Colonic mucosa (tissue), 4 donors: Measurements from ENCODE around the gene PCBD2. TPM values are rescaled to one million over a fixed set of nuclear protein-coding genes. Genes with fewer than 3 reads are reported as not detected.

ENCODE experiments used
- DNase-seq: peaks from one replicate; pipeline ENCODE4 v3.0.0-alpha.2; 2020
- H3K27ac ChIP-seq: fragments of 200-600 bp; one replicate; pipeline ENCODE4 v1.8.0; 2021
- H3K27me3 ChIP-seq: fragments of 200-600 bp; one replicate; pipeline ENCODE4 v1.8.0; 2021
- H3K36me3 ChIP-seq: fragments of 200-600 bp; one replicate; pipeline ENCODE4 v1.8.0; 2021
- H3K4me1 ChIP-seq: fragments of 200-600 bp; one replicate; pipeline ENCODE4 v1.8.0; 2021; ENCODE audit warnings: mild to moderate bottlenecking
- H3K4me3 ChIP-seq: fragments of 200-600 bp; one replicate; pipeline ENCODE4 v1.8.0; 2021
- H3K9ac ChIP-seq, 2 donors: one replicate each; pipeline ENCODE4 v1.7.0; 2013; ENCODE audit warnings: control low read depth in 2 of 2, low read depth in 2 of 2, low read length in 2 of 2
- H3K9me3 ChIP-seq: fragments of 200-600 bp; one replicate; pipeline ENCODE4 v1.8.0; 2021
- intact Hi-C: fragments of 100-400 bp; cut with DNase I; formaldehyde crosslinking; loops from one replicate; pipeline ENCODE4 v1.14.1; 2022
- total RNA-seq, 2 donors: library from RNA; stranded (reverse); fragmentation: NEBNext Ultra II Directional in 1 of 2; extraction: Animal tissue kit (Norgen Biotek cat#: 25700) in 1 of 2; gene quantifications; one replicate each; pipeline ENCODE4 v1.2.1, GENCODE V29; 2021
- TF ChIP-seq, protein P1 (sequence below): fragments of 200-600 bp; IDR thresholded peaks from one replicate; pipeline ENCODE4 v1.8.0; 2022; ENCODE audit warnings: antibody characterized with exemption, mild to moderate bottlenecking
- donor health status: healthy.
- donor health status: DM: no; HTN: no; CAD: no.
- donor health status: DM: no; HTN: no; CAD: no.

The PCBD2 gene
- total RNA-seq, 2 donors from 2014 or later, result 10.3 to 13.9 TPM

DNA sequence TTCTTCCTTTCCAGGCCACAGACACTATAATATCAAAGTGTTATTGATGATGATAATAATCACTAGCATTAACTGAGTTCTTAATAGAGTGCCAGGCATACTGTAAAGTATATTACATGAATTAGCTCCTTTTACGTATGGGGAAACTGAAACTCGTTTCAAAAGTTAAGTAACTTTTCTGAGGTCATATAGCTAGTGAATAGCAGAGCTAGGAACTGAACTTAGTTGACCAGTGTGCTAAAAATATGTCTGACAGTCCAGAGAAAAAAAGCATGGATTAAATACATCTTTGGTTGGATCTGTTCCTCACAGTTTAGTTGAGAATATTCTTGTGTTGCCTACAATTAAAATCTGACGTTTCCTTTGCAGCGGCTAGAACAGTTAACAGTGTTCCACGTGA lies 44.4 kb downstream of the PCBD2 start:
- Histone ChIP-seq H3K9me3 (no peaks in the 10 kb centered on the region), H3K4me3 (no peak overlapping the region), H3K4me1 (no peaks in the 10 kb centered on the region), H3K27ac (no peak overlapping the region), H3K9ac (no peak overlapping the region), H3K27me3 (no peaks in the 10 kb centered on the region), H3K36me3 (no peaks in the 10 kb centered on the region)
- TF ChIP-seq, protein P1, sequence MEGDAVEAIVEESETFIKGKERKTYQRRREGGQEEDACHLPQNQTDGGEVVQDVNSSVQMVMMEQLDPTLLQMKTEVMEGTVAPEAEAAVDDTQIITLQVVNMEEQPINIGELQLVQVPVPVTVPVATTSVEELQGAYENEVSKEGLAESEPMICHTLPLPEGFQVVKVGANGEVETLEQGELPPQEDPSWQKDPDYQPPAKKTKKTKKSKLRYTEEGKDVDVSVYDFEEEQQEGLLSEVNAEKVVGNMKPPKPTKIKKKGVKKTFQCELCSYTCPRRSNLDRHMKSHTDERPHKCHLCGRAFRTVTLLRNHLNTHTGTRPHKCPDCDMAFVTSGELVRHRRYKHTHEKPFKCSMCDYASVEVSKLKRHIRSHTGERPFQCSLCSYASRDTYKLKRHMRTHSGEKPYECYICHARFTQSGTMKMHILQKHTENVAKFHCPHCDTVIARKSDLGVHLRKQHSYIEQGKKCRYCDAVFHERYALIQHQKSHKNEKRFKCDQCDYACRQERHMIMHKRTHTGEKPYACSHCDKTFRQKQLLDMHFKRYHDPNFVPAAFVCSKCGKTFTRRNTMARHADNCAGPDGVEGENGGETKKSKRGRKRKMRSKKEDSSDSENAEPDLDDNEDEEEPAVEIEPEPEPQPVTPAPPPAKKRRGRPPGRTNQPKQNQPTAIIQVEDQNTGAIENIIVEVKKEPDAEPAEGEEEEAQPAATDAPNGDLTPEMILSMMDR, result no peak
- no peak for DNase-seq
- intact Hi-C loops, result no loop called here

DNA sequence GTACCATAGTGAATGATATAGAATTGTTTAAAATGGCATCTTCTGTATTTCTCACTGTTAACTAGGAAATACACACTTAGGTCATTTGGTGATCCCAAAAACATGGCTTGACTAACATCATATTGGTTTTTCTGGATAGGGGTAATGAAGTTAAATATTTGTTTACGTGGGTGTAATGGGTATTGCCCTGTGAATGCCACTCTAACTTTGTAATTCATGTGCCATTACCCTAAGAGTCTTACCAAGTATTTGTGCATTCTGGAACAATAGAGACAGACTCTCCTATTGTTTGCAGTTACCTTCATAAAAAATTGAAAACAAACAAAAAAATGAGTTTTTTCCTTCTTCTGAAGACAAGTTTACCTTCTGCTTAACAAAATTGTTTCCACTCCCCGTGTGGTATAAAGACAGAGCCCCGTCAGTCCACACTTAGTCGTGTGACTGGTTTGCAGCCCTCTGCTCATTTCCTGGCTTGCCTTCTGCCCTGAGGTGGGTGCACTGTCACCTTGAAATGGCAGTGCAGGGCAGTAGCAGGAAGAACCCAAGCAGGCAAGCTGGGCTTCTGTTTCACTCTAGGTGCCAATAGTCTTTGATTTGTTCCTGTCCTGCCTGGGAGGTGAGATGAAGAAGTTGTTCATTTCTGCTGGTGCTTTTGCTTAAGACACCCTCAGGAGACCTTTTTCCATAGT lies 53.1 kb downstream of the PCBD2 start:
- Histone ChIP-seq H3K4me1 (no peaks in the 10 kb centered on the region), H3K9me3 (no peaks in the 10 kb centered on the region), H3K9ac (no peak overlapping the region), H3K27me3 (no peaks in the 10 kb centered on the region), H3K36me3 (no peaks in the 10 kb centered on the region), H3K27ac (no peak overlapping the region), H3K4me3 (no peak overlapping the region)
- intact Hi-C loops, result no loop called here
- DNase-seq, result no peak
- TF ChIP-seq, protein P1, result no peak

DNA sequence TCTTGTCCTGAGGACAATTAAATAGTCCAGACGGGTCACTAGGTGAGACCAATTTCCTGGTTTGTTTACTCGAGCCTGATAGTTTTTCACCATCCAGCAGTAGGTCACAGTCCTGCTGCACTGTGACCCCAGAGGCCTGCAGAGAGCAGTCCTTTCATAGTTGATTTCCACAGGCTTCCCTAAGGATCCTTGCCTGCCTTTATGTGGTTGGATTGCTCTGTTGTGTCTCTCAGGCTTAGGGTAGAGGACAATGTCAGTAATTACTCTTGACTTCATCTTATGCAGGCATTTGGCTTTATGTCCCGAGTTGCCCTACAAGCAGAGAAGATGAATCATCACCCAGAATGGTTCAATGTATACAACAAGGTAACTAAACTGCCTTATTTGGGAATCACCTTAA lies 53.8 kb downstream of the PCBD2 start:
- intact Hi-C loops, result no loop called here
- H3K9ac ChIP-seq, result no peak overlapping the region
- H3K9me3 ChIP-seq, result no peaks in the 10 kb centered on the region
- DNase-seq, result no peak
- TF ChIP-seq, protein P1, result no peak
- no peaks in the 10 kb centered on the region for H3K36me3 ChIP-seq
- H3K27me3 ChIP-seq, result no peaks in the 10 kb centered on the region
- no peaks in the 10 kb centered on the region for H3K4me1 ChIP-seq
- H3K27ac ChIP-seq, result no peak overlapping the region
- no peak overlapping the region for H3K4me3 ChIP-seq

DNA sequence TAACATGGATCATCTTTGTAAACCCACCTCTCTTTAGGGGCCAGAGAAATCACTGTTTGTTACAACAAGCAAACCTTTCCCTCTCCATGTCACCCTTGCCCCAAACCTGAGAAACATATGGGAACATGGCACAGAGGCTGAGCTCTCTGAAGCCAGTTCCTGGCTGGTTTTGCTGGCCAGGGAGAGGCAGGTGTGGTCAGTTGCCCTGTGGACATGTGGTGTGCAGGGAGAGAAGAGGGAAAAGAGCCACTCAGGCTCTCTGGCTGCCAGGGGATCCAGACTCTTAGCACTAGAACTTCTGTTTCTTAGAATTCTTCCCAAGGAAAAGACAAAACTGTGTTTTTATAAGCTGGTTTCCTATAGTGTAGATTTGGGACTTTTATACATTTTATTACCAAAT lies 58.2 kb downstream of the PCBD2 start:
- no peaks in the 10 kb centered on the region for H3K9me3 ChIP-seq
- H3K4me3 ChIP-seq, result no peak overlapping the region
- no peak overlapping the region for H3K9ac ChIP-seq
- TF ChIP-seq, protein P1, result no peak
- H3K36me3 ChIP-seq, result no peaks in the 10 kb centered on the region
- no peaks in the 10 kb centered on the region for H3K4me1 ChIP-seq
- no peak for DNase-seq
- intact Hi-C loops, result no loop called here
- H3K27me3 ChIP-seq, result no peaks in the 10 kb centered on the region
- no peak overlapping the region for H3K27ac ChIP-seq

DNA sequence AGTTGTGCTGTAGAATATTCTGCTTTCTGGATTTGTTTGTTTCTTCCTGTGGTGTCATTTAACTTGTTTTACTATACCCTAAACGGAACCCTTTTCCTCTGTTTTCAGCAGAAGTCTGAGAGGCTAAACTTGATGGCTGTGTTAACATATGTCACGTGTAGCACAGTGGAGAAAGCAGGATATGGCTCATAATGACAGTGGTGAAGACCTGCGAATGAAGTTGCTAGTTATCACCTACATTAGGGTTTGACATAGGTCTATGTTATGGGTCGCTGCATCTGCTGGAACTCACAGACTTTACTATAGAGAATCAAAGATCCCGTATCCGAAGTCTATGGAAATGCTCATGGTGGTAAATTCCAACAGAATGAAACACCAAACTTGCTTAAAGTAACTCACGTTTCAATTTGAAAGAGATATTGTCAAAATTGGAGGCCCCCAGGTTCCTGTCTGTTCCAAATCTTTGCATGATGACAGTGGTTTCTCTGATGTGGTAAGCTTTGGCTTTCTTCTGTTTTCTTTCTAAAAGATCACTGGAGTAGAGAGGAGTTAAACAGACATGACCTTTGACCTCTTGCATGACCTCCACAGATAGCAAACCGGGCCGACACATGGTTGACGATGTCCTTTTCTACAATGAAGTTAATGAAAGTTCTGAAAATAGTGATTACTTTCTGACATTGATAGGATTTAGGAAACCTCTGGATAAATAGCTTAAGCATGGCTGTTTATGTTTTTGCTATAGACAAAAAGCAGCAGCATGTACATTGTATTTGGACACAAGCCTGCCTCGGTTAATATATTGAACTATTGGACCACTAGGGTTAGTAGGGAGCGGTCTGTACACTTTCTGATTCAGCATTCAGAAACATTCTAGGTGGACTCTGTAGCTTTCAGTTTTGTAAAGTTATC lies 59.7 kb downstream of the PCBD2 start:
- intact Hi-C loops, result no loop called here
- Histone ChIP-seq H3K9me3 (no peaks in the 10 kb centered on the region), H3K36me3 (no peaks in the 10 kb centered on the region), H3K4me3 (no peak overlapping the region), H3K4me1 (no peaks in the 10 kb centered on the region), H3K9ac (no peak overlapping the region), H3K27me3 (no peaks in the 10 kb centered on the region), H3K27ac (no peak overlapping the region)
- TF ChIP-seq, protein P1, result no peak
- no peak for DNase-seq
